C4-2B (cell line): ENCODE data around the gene PLSCR1.

ENCODE experiments used
- H3K27ac ChIP-seq: fragments of 450-650 bp; 2 replicates; pipeline ENCODE4 v1.5.1; 2017
- CTCF ChIP-seq: fragments of 450-650 bp; conservative IDR thresholded peaks from 2 replicates; pipeline ENCODE4 v1.5.1; 2017; ENCODE audit warnings: mild to moderate bottlenecking
- ZFX ChIP-seq: fragments of 450-650 bp; IDR thresholded peaks from 2 replicates; pipeline ENCODE4 v1.6.1; 2017

The PLSCR1 gene, protein sequence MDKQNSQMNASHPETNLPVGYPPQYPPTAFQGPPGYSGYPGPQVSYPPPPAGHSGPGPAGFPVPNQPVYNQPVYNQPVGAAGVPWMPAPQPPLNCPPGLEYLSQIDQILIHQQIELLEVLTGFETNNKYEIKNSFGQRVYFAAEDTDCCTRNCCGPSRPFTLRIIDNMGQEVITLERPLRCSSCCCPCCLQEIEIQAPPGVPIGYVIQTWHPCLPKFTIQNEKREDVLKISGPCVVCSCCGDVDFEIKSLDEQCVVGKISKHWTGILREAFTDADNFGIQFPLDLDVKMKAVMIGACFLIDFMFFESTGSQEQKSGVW

DNA sequence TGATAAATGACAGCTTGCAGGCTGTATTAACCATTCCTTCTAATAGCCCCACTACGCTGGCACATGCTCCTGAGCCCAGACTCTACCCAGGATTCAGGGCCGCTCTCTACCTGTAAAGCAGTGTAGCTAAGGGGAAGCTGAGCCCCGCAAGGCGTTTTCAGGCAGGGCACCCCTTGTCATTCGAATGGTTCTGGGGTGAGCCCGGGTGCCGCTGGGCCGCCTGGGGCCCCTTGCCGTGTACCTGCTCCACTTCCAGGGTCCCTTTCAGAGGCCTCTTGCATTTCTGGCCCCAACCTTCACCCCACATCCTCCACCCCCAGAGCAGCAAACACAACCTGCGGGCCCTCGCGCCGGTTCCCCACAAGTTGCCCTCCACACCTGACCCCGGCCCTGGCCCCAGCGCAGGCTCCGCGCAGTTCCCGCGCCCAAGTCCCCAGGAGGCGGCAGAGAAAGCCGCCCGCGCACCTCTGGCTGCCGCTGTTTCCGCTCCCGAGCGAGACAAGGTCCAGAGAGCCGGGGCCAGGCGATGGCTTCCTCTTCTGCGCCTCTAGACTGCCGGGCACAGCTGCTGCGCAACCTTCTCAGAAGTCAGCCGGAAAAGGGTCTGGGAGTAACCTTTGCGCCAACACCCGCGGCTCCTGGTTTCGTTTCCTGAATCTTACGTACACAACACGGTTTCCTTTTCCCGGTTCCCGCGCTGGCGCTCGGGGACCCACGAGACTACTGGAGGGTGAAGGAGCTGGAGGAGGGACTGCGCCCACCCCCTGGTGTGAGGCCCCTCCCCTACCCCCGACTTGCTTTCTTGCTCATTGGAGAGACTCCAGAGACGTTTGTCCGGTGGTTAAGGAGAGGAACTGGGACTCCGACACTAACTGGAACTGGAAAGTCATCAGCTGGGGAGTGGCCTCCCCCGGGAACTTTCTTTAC, at the start of gene PLSCR1:
Gene PLSCR1 (minus strand): TSS at position 606 of the 927 bp plus-strand sequence. CDS start 8,055 bp downstream, outside the sequence.
- TF ChIP-seq CTCF (no peak), ZFX (no peak)
- H3K27ac ChIP-seq: no peak within 1 kb of the TSS

GRCh38 chr3:146593776-146594175, 49.4 kb upstream of the PLSCR1 start:
- no peak overlapping the region for H3K27ac ChIP-seq
- TF ChIP-seq ZFX (no peak), CTCF (no peak)

DNA sequence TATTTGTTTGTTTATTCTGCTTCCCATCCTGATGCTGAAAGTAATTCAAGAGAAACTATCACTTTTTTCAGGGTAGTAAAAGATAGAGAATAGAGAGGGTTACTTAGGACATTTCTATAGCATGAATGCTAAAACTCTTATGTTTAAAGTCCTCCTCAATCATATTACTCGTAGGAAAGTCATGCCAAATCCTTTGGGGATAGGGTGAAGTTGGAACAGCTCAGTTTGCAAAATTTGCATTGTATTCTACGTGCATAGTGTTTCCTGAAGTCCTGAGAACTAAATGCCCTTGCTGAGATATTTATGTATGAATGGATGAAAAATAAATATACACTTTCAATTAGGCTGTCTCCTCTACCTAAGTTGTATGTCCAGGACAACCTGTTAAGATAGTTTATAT, 46.1 kb upstream of the PLSCR1 start:
- TF ChIP-seq ZFX (no peak), CTCF (no peak)
- H3K27ac ChIP-seq: no peak overlapping the region

GRCh38 chr3:146589899-146590508, 45.6 kb upstream of the PLSCR1 start:
- no peak overlapping the region for H3K27ac ChIP-seq
- TF ChIP-seq ZFX (no peak), CTCF (peak; percentile 85)

DNA sequence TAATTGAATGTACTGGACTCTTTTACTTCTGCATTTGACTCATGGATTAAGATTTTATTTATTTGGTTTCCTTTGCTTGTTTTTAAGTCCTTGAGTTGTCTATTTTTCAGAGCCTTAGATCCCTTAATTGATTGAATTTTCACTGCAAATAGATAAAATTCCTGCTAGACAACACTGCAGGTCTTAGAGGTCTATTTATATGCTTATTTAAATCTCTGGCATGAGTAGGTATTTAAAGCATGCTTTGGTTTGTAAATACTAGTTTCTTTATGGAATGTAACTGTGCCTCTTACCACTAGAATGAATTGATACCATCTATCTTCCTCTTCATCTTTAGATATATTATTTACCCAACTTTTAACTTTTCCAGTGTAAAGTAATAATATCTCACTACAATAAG, 40.7 kb upstream of the PLSCR1 start:
- H3K27ac ChIP-seq: no peak overlapping the region
- no peak for TF ChIP-seq CTCF
- no peak for TF ChIP-seq ZFX

GRCh38 chr3:146581951-146582467, 37.6 kb upstream of the PLSCR1 start:
- TF ChIP-seq ZFX (no peak), CTCF (no peak)
- no peak overlapping the region for H3K27ac ChIP-seq
